T1000 (cell line): ENCODE measurements around the gene GABRB2.

ENCODE experiments used
- DNase-seq: peaks from one replicate; lab custom pipeline; 2025; ENCODE audit warnings: mixed read lengths; lab: John Stamatoyannopoulos, UW

The GABRB2 gene

DNA sequence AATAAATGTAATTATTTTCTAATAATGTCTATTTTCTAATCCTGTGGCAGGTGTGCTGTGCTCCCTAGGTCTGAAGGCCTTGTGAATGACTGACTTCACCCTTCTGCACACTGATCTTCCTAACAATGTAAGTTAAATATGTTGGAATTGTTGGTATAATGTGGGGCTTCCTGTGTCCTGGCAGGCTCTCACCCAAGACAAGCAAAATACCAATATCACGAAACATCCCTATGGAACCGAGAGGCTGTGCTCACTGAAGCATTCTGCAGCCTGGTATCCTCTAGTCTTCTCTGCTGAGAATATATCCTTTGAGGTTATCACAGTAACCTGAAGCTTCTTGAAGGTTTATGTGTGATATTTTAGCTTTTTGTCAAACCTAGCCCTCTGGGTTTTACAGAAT, 159.4 kb downstream of the GABRB2 start:
- DNase-seq = no peak

DNA sequence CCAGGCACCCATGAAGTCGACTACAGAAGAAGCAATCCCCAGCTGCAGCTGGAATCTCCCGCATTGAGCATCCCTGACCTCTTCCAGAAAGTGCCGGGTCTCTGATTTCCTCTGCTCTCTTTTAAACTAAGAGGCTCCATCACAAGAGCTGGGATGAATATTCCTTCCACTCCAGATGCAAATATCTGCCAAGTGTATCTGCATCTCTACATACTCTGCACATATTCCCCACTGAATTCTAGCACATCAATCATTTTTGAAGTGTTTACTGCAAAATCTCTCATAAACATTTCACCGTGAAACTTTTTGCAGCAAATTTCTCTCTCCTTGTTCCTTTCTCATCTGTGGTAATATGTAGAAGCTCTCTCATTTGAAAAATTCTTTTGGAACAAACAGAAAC, 161.5 kb downstream of the GABRB2 start:
- DNase-seq = no peak

- no peak for DNase-seq
Measured at GRCh38 chr5:161382685-161383084, 163.8 kb downstream of the GABRB2 start.

DNA sequence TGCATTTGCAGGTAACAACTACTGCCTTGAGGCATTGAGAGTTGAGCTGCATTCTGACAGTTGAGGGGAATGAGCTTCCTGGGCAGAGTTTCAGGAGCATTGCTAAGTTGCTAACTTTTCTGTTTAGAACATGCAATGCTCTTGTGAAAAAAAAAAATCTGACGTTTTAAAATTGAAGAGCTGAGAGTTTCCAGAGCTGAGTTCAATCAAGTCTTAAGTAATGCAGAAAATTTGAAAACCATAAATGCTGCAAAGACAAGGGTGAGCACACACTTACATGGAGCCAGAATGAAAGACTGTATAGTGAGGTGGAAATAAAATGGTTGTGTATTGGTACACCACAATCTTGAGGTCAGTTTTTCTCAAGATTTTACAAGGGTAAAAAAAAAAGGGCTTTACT, 166.0 kb downstream of the GABRB2 start:
- no peak for DNase-seq

GRCh38 chr5:161378701-161379100, 167.8 kb downstream of the GABRB2 start:
- no peak for DNase-seq

DNA sequence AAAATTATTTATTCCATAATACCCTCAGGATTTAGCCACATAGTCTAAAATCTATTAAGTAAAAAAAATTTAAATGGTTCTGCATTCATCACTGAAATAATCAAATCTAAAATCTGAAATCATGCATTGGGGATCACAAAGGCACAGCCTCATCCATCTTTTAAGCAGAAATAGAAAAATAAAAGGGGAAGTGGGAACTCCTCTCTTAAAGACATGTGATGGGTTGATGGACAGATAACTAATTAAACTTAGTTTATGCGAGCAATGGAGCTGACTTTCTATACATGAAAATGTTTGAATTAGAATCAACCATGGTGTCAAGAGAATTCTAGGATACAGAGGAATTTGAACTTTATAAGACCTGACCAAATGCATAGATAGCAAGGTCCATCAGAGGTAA, 170.5 kb downstream of the GABRB2 start:
- DNase-seq = no peak

- no peak for DNase-seq
Measured at GRCh38 chr5:161373345-161373707, 173.2 kb downstream of the GABRB2 start.

DNA sequence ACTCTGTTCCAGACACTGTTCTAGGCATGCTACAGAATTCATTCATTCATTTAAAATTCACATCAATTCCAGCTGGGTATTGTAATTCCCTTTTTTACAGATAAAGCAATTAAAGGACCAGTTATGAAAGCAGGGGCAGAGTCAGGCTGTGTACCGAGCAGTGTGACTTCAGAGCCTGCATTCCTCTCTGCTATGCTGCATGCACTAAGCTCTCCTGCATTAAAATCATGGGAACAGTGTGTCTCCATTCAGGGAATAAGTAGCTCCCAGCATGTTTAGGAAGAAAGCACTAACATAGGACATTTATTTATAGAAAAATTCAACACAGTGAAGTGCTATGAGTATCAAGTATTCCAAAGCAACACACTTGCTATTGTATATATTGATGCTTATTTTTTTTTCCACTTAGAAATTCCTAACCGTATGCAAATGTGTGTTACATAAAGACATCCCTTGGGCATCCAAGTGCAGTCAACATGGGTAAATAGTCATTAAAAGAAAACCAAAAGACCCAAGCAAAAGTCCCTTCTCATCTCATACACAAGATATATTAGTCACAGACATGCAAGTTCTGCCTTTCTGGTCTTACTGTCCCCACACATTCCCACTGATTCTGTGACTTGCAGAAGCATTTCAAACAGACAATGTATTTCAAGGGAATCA, 173.7 kb downstream of the GABRB2 start:
- no peak for DNase-seq

GRCh38 chr5:161369022-161369421, 177.5 kb downstream of the GABRB2 start:
- no peak for DNase-seq

DNA sequence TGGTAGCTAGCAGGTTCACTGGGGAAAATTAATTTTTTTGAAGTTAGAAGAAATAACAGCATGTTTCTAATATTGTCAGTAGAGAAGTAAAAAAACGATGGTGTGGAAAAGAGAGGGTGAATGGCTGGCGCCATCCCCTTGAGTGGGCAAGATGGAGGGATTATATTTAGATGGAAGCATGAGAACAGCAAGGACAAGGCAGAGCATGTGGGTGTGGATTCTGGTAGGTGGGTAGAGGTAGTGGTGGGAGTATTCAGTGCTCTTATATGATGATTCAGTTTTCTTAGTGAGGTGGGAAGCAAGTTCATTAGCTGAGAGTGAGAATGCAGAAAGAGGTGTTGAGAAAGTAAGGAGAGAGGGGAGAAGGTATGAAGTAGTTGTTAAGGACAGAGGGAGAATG, 188.1 kb downstream of the GABRB2 start:
- DNase-seq = no peak

DNA sequence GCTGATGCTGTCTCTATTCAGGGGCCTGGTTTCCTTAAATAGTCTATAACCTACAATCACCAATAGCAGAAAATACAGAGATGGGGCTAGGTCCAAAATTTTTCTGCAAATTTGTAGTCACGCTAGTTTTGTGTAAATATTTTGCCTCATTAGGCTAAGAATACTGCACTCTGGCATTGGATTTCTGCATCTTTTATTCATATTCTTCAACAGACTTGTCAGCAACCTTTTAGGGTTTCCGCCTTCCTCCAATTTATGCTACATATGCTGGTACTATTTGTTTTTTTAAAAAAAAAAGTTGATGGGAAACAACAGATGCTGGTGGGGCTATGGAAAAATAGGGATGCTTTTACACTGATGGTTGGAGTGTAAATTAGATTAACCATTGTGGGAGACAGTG, 202.3 kb downstream of the GABRB2 start:
- no peak for DNase-seq

- DNase-seq = no peak
Measured at GRCh38 chr5:161342886-161343285, 203.6 kb downstream of the GABRB2 start.

DNA sequence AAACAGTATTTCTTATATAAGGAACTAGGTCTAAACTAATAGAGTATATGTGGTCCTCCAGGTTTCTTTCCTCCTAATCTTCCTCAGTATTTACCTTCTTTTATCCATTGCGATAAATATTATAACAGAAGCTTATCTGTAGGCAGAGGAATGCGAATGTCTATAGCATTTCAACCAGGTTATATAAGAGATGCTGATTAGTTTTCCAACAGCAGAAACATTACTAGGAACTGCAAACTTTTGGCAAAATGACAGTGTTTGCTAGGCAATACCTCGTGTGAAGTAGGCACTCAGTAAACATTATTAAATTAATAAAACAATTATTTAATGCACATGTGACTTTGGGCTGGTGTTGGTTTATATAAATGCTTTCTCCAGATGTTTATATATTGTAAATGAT, 206.5 kb downstream of the GABRB2 start:
- DNase-seq = no peak

GRCh38 chr5:161333194-161333880, 213.2 kb downstream of the GABRB2 start:
- DNase-seq = no peak

DNA sequence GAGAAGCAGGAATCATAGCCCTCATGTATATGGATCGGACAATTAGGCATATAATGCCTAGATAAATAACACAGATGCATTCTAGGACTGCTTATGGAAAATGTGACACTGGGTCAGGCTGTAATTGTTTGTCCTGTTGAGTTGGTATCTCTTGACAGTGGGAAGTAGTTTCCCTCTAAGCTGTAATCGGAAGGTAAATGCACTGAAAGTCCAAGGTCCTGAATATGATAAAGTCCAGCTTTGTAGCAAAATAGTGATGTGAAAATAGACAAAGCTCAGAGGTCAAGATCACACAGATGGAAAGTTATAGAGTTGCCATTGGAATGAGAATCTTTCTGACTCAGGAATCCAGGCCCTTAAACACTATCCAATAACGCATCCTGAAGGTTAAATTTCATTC, 214.2 kb downstream of the GABRB2 start:
- DNase-seq = no peak

DNA sequence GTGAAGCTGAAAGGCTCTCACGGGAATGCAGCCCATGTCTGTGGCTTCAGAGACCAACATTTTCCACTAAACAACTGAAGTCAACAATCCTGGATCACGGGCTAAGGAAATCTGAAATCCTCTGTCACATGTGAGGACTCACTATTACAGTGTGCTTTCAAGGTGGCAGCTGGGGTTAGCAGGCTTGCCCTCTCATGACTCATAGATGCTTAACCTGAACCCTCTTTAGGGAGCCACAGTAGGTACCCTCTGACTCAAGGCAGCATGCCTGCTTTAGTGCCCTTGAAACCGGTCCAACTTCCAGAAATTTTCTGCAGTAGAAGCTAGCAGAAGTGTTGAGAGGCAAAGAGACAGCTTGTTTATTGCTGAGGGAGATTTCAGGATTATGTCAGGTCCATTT, 232.5 kb downstream of the GABRB2 start:
- DNase-seq = no peak

GRCh38 chr5:161312882-161313281, 233.6 kb downstream of the GABRB2 start:
- no peak for DNase-seq

DNA sequence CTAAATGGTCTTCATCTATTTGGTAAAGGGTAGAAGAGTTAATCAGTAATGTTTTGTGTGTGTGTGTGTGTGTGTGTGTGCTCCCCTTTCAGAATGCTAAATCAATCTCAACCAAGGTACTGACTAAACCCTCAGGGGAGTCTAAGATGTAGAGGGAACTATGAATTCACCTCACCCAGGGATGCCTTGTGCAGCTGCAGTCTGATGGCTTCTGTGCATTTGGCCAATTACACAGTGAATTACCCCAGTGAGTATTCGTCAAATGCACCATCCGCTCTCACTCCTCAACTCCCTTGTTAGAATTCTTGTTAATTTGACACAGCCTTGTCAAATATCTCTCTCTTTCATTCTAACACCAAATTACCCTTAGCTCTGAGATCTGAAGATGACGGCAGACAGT, 234.6 kb downstream of the GABRB2 start:
- no peak for DNase-seq

DNA sequence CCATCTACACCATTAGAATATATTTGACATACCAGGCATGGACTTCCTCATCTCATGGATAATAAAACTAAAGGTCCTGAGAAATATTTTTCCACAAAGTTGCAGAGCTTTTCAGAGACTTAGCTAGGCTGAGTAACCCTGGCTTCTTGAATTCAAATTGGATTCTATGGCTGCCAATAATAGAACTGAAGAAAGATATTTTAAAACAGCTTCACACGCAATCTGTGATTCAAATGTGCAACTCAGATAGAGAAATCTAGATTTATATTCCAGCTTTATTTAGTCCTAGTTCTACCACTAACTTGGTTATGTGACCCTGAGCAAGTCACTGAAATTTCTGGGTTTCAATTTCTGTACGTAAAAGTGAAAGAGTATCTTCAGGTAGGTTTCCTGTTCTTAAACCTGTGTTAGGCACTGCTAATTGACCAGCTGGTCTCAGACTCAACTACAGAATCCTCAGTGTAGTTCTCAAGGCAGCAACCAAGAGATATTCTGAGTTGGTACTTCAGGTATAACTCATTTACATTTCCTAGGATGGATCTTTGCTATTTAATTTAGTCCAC, 235.3 kb downstream of the GABRB2 start:
- no peak for DNase-seq

DNA sequence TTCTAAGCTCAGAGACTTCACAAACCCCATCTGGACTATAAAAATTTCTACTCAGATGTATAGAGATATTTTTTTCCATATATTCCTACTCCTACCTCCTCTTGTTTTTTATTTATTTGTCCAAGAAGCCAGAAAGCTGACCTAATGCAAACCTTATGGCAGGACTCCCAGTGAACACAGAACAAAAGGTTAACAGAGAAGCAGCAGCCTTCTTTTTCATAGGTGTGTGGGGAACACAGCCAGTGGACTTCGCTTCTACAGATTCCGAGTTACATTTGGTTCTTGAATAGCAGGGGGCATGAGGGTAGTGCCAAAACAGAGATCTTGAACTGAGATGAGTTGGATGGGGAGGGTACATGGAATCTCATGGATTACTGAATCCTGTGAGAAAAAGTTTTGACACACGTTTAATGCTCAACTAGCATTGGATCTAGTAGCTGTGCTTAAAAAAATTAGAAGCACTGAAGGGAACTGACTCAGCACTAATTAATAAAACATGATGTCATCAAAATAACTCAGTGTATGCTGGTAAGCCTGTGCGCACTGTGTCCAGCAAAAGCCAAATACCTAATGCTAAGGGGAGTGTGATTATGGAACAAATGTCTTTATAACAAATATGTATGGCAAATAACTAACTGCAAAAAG, 240.1 kb downstream of the GABRB2 start:
- DNase-seq = no peak

GRCh38 chr5:161305601-161306000, 240.9 kb downstream of the GABRB2 start:
- no peak for DNase-seq

DNA sequence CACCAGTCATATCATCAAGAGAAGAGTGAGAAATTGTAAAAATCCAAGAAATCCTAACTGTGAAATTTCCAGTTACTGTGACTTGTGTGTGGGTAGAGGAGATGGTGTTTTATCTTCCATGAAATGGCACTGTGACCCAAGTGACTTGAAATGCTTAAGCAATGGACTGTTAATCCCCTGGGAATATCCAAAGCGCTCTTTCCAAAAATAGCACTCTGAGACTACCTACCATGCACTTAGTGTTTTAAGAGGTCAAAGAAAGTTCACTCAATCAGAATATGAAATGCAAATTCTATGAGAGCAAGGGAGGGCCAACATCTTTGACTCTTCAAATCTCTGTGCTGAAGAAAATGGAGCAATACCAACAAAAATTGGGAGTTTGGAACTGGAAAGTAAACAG, 244.0 kb downstream of the GABRB2 start:
- no peak for DNase-seq

- no peak for DNase-seq
Measured at GRCh38 chr5:161301586-161301985, 244.9 kb downstream of the GABRB2 start.
